GM10266 (cell line): ENCODE data around the gene UNC13B.

Experiments
- DNase-seq: peaks from one replicate; pipeline ENCODE4 v3.0.0; 2012; ENCODE audit errors: extremely low spot score
- CTCF ChIP-seq: IDR thresholded peaks from 2 replicates; pipeline ENCODE4 v1.5.1; 2012; ENCODE audit warnings: mild to moderate bottlenecking, low read depth; ENCODE audit not compliant: control insufficient read depth, insufficient read depth; ENCODE audit errors: missing control alignments

The UNC13B gene

GRCh38 chr9:35205340-35205739 lies 43.5 kb downstream of the UNC13B start:
- no peak for TF ChIP-seq CTCF

GRCh38 chr9:35211854-35212253 lies 50.0 kb downstream of the UNC13B start:
- TF ChIP-seq CTCF = no peak
- DNase-seq = no peak

More at GRCh38 chr9:35205340-35205739, 43.5 kb downstream of the UNC13B start:
- DNase-seq = no peak

- DNase-seq = no peak
Measured at GRCh38 chr9:35220659-35221338, 59.0 kb downstream of the UNC13B start.

GRCh38 chr9:35225677-35226076 lies 63.9 kb downstream of the UNC13B start:
- no peak for TF ChIP-seq CTCF
- no peak for DNase-seq

More at GRCh38 chr9:35220659-35221338, 59.0 kb downstream of the UNC13B start:
- no peak for TF ChIP-seq CTCF

- no peak for DNase-seq
- no peak for TF ChIP-seq CTCF
Measured at GRCh38 chr9:35226651-35227050, 64.8 kb downstream of the UNC13B start.

GRCh38 chr9:35227284-35227683 lies 65.5 kb downstream of the UNC13B start:
- no peak for TF ChIP-seq CTCF
- no peak for DNase-seq

- no peak for TF ChIP-seq CTCF
- no peak for DNase-seq
Measured at GRCh38 chr9:35229066-35229778, 67.4 kb downstream of the UNC13B start.
